Fibroblast of pulmonary artery (primary cell): ENCODE data around the gene IL12RB2.

Experiments used
- DNase-seq: peaks from one replicate; pipeline ENCODE4 v3.0.0-alpha.2; 2010; ENCODE audit warnings: low read depth
- H3K4me3 ChIP-seq: replicated peaks from 2 replicates; pipeline ENCODE4 v1.5.1; 2011; ENCODE audit warnings: low read depth, mild to moderate bottlenecking, control low read depth, low read length, moderate library complexity
- TF ChIP-seq, protein P1 (sequence below): IDR thresholded peaks from 2 replicates; pipeline ENCODE4 v1.5.1; 2011; ENCODE audit warnings: mild to moderate bottlenecking, control low read depth, low read length, inconsistent platforms; ENCODE audit errors: missing control alignments

Gene IL12RB2

GRCh38 chr1:67372898-67373297, 65.2 kb downstream of the IL12RB2 start:
- H3K4me3 ChIP-seq, result no peak overlapping the region
- no peak for DNase-seq
- TF ChIP-seq, protein P1, sequence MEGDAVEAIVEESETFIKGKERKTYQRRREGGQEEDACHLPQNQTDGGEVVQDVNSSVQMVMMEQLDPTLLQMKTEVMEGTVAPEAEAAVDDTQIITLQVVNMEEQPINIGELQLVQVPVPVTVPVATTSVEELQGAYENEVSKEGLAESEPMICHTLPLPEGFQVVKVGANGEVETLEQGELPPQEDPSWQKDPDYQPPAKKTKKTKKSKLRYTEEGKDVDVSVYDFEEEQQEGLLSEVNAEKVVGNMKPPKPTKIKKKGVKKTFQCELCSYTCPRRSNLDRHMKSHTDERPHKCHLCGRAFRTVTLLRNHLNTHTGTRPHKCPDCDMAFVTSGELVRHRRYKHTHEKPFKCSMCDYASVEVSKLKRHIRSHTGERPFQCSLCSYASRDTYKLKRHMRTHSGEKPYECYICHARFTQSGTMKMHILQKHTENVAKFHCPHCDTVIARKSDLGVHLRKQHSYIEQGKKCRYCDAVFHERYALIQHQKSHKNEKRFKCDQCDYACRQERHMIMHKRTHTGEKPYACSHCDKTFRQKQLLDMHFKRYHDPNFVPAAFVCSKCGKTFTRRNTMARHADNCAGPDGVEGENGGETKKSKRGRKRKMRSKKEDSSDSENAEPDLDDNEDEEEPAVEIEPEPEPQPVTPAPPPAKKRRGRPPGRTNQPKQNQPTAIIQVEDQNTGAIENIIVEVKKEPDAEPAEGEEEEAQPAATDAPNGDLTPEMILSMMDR, result no peak

- TF ChIP-seq, protein P1, result no peak
- H3K4me3 ChIP-seq, result no peak overlapping the region
- DNase-seq, result no peak
Measured at GRCh38 chr1:67376381-67376780, 68.7 kb downstream of the IL12RB2 start.

DNA sequence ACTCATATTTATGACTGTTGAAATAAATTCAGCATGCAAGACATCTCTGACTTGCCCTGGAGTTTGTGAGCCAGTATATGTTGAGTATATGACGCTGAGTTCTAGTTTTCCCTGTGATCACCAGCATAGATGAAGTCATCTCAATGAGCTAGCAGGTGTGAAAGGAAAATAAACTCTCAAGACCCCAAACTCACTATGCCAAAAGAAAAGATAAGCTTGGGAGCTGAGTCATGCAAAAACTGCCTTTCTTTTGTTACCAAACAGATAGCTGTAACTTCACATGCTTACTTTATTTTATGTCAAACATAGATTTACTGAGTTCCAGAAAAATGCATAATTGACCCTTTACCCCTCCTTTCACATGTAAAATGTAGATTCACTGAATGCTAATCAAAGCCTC, 69.6 kb downstream of the IL12RB2 start:
- H3K4me3 ChIP-seq, result no peak overlapping the region
- TF ChIP-seq, protein P1, result no peak
- DNase-seq, result no peak

DNA sequence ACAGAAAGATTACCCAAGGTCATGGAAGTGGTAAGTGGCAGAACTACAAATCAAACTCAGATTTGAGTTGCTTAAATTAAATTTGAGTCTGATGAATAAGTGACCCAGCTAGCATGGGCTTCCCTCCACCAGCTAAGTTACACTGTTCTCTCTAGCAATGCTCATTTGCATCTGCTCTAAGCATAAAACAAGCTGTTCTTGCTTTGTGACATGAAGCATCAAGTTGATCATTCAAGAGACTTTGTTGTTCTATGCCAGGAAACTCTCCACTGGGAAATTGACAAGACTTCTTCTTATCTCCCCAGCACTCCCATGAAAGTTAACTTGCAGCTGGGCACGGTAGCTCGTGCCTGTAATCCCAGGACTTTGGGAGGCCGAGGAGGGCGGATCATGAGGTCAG, 73.5 kb downstream of the IL12RB2 start:
- no peak for DNase-seq
- TF ChIP-seq, protein P1, result no peak
- no peak overlapping the region for H3K4me3 ChIP-seq

DNA sequence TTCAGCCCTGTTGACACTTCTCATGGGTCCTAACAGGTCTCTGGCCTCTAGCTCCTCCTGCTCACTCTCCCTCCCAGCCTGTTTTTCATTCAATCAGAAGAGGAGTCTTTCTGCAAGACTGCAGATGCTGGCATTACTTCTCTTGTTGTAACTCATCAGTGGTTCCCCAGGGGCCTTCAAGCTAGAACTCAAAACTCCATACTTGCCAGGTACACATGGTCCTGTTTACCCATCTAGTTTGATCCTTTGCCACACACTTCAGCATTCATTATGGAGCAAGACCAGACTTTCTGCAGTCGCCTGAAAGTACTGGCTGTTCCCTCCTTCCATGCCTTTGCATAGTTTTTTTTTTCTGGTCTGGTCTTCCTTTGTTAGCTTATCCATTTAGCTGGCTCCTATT, 74.6 kb downstream of the IL12RB2 start:
- TF ChIP-seq, protein P1, result no peak
- DNase-seq, result no peak
- no peak overlapping the region for H3K4me3 ChIP-seq

- no peak for DNase-seq
- TF ChIP-seq, protein P1, result no peak
- no peak overlapping the region for H3K4me3 ChIP-seq
Measured at GRCh38 chr1:67383999-67384638, 76.4 kb downstream of the IL12RB2 start.

DNA sequence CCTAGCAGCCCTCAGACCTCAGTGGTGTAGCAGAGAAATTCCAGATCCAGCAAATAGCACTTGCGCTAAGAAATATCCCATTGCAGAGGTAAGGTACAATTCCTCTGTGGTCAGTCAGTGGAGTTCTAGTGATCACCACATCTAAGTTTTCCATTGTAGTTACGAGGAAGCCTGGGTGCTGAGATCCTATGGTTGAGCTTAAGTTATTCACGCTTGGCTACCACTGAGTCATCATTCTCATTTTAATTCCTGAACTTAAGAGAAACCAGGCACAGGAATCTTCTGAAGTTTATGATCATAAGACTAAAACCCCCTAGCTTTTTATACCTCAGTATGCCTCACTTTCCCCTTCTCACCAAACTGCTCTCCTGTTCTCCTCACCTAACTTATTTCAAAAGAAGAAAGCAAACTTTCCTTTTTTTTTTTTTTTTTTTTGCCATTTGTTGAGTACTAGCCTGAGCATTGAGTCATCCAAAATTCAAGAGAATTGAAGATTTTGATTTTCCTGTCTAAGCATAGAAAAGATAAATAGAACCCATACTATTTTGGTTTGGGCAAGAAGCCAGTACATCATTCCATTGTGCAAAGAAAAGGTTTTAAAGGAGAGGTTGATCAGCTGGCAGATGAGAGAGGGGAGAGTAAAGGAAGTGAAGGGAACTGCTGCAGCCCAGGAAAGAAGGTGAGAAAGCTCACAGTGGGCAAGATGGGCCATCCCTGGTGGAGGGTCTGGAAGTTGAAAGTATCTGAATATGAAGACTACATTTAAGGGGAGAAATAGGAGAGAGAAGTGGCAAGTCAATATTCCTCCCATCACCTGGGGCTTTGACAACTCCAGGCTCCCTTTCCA, 82.6 kb downstream of the IL12RB2 start:
- TF ChIP-seq, protein P1, result no peak
- no peak overlapping the region for H3K4me3 ChIP-seq
- DNase-seq, result peak; percentile 64
